Prostate gland (tissue), 2 donors: ENCODE data around the gene ZBTB40.

Experiments
- CTCF ChIP-seq, 4 experiments: fragments of 200-600 bp in 2 of 4; fragments of 450-650 bp in 2 of 4; sonication (generic) in 2 of 4; IDR thresholded peaks; 1 replicate in 3 of 4; 2 replicates in 1 of 4; pipeline ENCODE4 v1.5.1; 2016 to 2019; ENCODE audit warnings: antibody characterized with exemption in 4 of 4, mild to moderate bottlenecking in 2 of 4, moderate library complexity in 2 of 4
- POLR2A ChIP-seq: fragments of 450-650 bp; IDR thresholded peaks from one replicate; pipeline ENCODE4 v1.6.1; 2016; ENCODE audit warnings: antibody characterized with exemption, mild to moderate bottlenecking
- POLR2AphosphoS5 ChIP-seq: sonication (generic); formaldehyde crosslinking; IDR thresholded peaks from one replicate; pipeline ENCODE4 v1.6.1; 2017; ENCODE audit warnings: antibody characterized with exemption

- no peak for TF ChIP-seq CTCF (IDR thresholded peaks at IDR 0.05)
- TF ChIP-seq POLR2AphosphoS5 = no peak
- no peak for TF ChIP-seq POLR2A
Measured at GRCh38 chr1:22545141-22545540, 93.5 kb downstream of the ZBTB40 start.
